ENCODE measurements around the gene AQP5. TPM values are rescaled to one million over a fixed set of nuclear protein-coding genes. Genes with fewer than 3 reads are reported as not detected.

AQP5 gene
- total RNA-seq, 4 donors from 2014 or later, result 2.3 TPM; not detected in 3

DNA sequence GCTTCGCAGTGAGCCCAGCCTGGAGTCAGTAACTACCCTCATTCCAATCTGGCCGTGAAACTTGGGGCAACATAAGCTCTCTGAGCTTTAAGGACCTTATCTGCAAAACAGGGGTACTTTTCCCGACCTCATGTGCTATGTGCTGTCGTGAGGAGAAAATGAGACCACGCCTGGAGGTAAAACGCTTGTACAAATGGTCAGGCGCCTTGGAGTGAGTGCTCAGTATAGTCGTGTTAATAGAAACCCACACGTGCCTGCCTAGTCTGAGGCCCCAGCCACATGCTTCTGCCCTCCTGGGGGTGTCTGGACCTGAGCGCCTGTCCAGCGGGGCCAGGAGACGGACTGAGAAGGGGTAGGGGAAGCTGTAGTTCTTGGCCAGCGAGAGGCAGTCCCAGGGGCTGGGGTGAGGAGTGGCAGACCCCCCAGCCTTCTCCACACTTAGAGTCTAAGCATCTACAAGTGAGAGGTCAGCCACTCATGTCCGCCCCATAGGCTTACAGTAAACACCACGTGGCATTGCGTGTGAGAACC is 4.9 kb downstream of the AQP5 start:
- Histone ChIP-seq H3K9me3 (no peaks in the 10 kb centered on the region), H3K36me3 (no peaks in the 10 kb centered on the region), H3K4me1 (peaks cover 0 to 8% of the 10 kb centered on the region in 2 donors), H3K27me3 (no peaks in the 10 kb centered on the region), H3K4me3 (no peak overlapping the region), H3K27ac (no peak overlapping the region)
- TF ChIP-seq, protein P1, sequence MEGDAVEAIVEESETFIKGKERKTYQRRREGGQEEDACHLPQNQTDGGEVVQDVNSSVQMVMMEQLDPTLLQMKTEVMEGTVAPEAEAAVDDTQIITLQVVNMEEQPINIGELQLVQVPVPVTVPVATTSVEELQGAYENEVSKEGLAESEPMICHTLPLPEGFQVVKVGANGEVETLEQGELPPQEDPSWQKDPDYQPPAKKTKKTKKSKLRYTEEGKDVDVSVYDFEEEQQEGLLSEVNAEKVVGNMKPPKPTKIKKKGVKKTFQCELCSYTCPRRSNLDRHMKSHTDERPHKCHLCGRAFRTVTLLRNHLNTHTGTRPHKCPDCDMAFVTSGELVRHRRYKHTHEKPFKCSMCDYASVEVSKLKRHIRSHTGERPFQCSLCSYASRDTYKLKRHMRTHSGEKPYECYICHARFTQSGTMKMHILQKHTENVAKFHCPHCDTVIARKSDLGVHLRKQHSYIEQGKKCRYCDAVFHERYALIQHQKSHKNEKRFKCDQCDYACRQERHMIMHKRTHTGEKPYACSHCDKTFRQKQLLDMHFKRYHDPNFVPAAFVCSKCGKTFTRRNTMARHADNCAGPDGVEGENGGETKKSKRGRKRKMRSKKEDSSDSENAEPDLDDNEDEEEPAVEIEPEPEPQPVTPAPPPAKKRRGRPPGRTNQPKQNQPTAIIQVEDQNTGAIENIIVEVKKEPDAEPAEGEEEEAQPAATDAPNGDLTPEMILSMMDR (IDR thresholded peaks at IDR 0.05), result no peak
- no peak for TF ChIP-seq POLR2A (IDR thresholded peaks at IDR 0.05)
- DNase-seq, result no peak
- intact Hi-C loops (cut with DNase I; ENCODE audit: low total_unique reads), result loop anchor here (5.0 kb wide), 1 partner anchor 99 kb away; no protein-coding TSS in a partner anchor

DNA sequence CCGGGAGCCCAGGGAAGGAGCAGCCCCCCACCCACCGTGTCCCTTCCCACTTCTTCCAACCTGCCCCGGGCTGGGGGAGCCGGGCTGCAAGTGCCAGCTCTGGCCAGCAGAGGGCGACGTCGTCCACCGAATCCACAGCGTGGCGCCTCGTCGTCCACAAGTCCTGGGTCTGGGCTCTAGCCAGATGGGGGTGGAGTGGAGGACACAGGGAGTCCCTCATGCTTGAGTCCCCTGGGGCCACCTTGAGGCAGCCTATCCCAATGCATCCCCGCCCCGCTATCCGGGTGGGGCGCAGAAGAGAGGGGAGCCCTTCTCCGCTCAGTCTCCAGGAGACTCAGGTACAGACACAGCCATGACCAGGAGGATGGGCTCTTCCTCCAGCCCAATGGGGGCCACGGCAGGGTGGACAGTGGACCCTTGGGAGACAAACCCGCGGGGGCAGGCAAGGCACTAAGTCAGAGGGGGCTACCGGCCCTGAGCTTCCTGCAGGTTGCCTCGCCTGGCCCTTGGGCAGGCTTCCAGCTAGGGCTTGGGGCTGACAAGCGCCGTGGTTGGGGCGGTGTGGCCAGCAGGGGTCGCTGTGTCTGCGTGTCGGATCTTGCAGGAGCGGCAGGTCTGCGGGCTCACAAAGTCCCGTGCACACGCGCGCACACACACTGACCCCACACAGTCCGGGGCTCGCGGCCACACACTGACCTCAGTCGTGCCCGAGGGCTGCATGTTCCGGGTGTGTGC is 5.5 kb downstream of the AQP5 start:
- TF ChIP-seq, protein P1 (IDR thresholded peaks at IDR 0.05), result peak; percentile 77 to 94 (median 86)
- TF ChIP-seq POLR2A (IDR thresholded peaks at IDR 0.05), result peak in 1 of 2 donors; percentile 14
- Histone ChIP-seq H3K27me3 (no peaks in the 10 kb centered on the region), H3K27ac (no peak overlapping the region), H3K4me3 (no peak overlapping the region), H3K36me3 (no peaks in the 10 kb centered on the region), H3K4me1 (peaks cover 0 to 8% of the 10 kb centered on the region in 2 donors), H3K9me3 (no peaks in the 10 kb centered on the region)
- intact Hi-C loops (cut with DNase I; ENCODE audit: low total_unique reads), result loop anchor here (5.0 kb wide), 1 partner anchor 100 kb away; no protein-coding TSS in a partner anchor
- peak; percentile 78 to 82 for DNase-seq

DNA sequence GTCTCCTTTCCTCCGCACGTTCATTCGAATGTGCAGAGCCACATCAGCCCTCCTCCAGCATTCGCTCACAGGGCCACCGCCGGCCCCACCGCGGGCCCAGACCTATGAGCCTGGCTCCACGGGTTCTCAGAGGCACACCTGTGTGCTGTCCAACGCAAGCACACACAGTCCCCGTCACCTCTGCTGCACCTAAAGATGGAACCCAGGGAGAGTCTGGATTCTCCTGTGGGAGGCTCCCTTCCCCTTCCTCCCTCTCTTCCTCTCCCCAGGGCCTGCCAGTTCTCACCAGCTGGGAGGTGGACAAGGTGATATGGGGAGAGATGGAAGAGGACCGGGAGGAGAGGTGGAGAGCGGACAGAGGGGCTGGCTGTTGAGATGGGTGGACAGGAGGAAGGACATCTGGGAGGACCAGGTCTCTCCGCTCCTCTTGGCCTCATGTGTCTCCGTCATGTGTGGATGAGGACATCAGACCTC is 6.1 kb downstream of the AQP5 start:
- Histone ChIP-seq H3K27me3 (no peaks in the 10 kb centered on the region), H3K27ac (no peak overlapping the region), H3K9me3 (no peaks in the 10 kb centered on the region), H3K4me1 (peaks cover 0 to 8% of the 10 kb centered on the region in 2 donors), H3K4me3 (no peak overlapping the region), H3K36me3 (no peaks in the 10 kb centered on the region)
- TF ChIP-seq, protein P1 (IDR thresholded peaks at IDR 0.05), result no peak
- no peak for TF ChIP-seq POLR2A (IDR thresholded peaks at IDR 0.05)
- intact Hi-C loops (cut with DNase I; ENCODE audit: low total_unique reads), result loop anchor here (2.0 to 5.0 kb wide), 2 partner anchors 101 to 103 kb away; no protein-coding TSS in a partner anchor
- DNase-seq, result no peak

DNA sequence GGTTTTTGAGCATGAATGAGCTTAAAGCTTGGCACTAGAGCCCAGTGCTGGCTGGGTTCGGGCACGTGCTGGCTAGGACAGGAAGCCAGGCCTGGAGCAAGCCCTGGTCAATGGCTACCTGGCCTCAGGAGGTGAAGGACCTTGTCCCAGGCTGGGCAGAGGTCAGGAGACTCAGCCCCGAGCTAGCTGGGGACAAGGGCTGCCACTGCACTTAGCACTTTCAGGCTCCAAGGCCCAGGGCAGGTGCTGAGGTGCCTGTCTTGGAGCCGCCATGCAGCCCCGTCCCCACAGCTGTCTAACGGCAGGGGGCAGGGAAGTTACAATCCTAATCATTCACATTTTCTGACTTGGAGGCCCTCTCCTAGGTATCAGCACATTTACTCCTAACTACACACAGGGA is 6.8 kb downstream of the AQP5 start:
- H3K4me3 ChIP-seq, result no peak overlapping the region
- H3K27ac ChIP-seq, result no peak overlapping the region
- H3K9me3 ChIP-seq, result no peaks in the 10 kb centered on the region
- H3K27me3 ChIP-seq, result no peaks in the 10 kb centered on the region
- peaks cover 0 to 8% of the 10 kb centered on the region in 2 donors for H3K4me1 ChIP-seq
- DNase-seq, result no peak
- intact Hi-C loops (cut with DNase I; ENCODE audit: low total_unique reads), result loop anchor here (2.0 to 5.0 kb wide), 2 partner anchors 101 to 102 kb away; no protein-coding TSS in a partner anchor
- no peaks in the 10 kb centered on the region for H3K36me3 ChIP-seq
- no peak for TF ChIP-seq POLR2A (IDR thresholded peaks at IDR 0.05)
- TF ChIP-seq, protein P1 (IDR thresholded peaks at IDR 0.05), result no peak

DNA sequence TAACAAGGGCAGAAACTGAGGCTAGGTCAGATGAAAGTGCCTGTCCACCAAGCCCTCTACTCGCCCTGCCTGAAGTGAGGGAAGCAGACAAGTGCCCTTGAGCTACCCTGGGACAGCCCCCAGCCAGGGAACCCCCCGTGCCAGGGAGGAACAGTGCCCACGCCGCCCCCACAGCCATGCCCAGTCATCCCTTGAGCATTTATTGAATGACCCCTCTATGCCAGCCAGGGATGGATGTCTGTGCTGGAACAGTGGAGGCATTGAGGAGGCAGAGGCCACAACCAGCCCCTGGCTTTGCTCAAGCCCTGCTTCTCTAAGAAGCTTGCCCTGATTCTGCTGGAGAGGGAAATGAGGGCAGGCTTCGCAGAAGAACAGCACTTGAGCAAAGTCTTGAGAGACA is 7.4 kb downstream of the AQP5 start:
- Histone ChIP-seq H3K4me3 (no peak overlapping the region), H3K27me3 (no peaks in the 10 kb centered on the region), H3K27ac (no peak overlapping the region), H3K36me3 (no peaks in the 10 kb centered on the region), H3K4me1 (peaks cover 0 to 8% of the 10 kb centered on the region in 2 donors), H3K9me3 (no peaks in the 10 kb centered on the region)
- no peak for DNase-seq
- no peak for TF ChIP-seq POLR2A (IDR thresholded peaks at IDR 0.05)
- TF ChIP-seq, protein P1 (IDR thresholded peaks at IDR 0.05), result no peak
- intact Hi-C loops (cut with DNase I; ENCODE audit: low total_unique reads), result loop anchor here (2.0 to 5.0 kb wide), 2 partner anchors 102 kb away; no protein-coding TSS in a partner anchor
